Esophagus squamous epithelium (tissue), 5 donors: ENCODE data around the gene BRD1. TPM values are rescaled to one million over a fixed set of nuclear protein-coding genes. Genes with fewer than 3 reads are reported as not detected.

Experiments used
- DNase-seq: peaks from one replicate; lab custom pipeline; 2025; lab: John Stamatoyannopoulos, UW
- H3K27ac ChIP-seq, 4 donors: fragments of 200-600 bp; sonication (generic); one replicate each; pipeline ENCODE4 v1.5.1; 2016 to 2019; ENCODE audit warnings: mild to moderate bottlenecking in 1 of 4
- H3K27me3 ChIP-seq, 4 donors: fragments of 200-600 bp; sonication (generic); 1 replicate in 3 of 4; 2 replicates in 1 of 4; pipeline versions ENCODE4 v1.5.1 to v1.6.0; 2017 to 2021; ENCODE audit warnings: antibody characterized with exemption in 1 of 4
- H3K36me3 ChIP-seq, 3 donors: fragments of 200-600 bp; sonication (generic); one replicate each; pipeline ENCODE4 v1.5.1; 2016 to 2019
- H3K4me1 ChIP-seq, 3 donors: fragments of 200-600 bp; sonication (generic); one replicate each; pipeline ENCODE4 v1.5.1; 2017 to 2019
- H3K4me3 ChIP-seq, 4 donors: fragments of 200-600 bp; sonication (generic); 1 replicate in 3 of 4; 2 replicates in 1 of 4; pipeline ENCODE4 v1.5.1; 2016 to 2019; ENCODE audit warnings: mild to moderate bottlenecking in 2 of 4, moderate library complexity in 1 of 4
- H3K9me3 ChIP-seq, 3 donors: fragments of 200-600 bp; sonication (generic); one replicate each; pipeline ENCODE4 v1.5.1; 2016 to 2019
- CTCF ChIP-seq, 6 experiments: fragments of 450-650 bp in 4 of 6; fragments of 200-600 bp in 2 of 6; sonication (generic) in 2 of 6; IDR thresholded peaks; one replicate each; pipeline ENCODE4 v1.5.1; 2016 to 2019; ENCODE audit warnings: antibody characterized with exemption in 6 of 6, mild to moderate bottlenecking in 4 of 6, moderate library complexity in 4 of 6
- POLR2A ChIP-seq, 4 donors: fragments of 450-650 bp; IDR thresholded peaks; one replicate each; pipeline ENCODE4 v1.6.1; 2017; ENCODE audit warnings: antibody characterized with exemption in 4 of 4, mild to moderate bottlenecking in 4 of 4, moderate library complexity in 3 of 4
- WGBS, 2 donors: methylation state at CpG; one replicate each; pipeline ENCODE4 v1.1.5; 2018; 5-methylcytosine and 5-hydroxymethylcytosine counted together
- intact Hi-C: fragments of 100-400 bp; cut with DNase I; formaldehyde crosslinking; loops from one replicate; pipeline ENCODE4 v1.15.0; 2022
- total RNA-seq, 4 donors: library from RNA; depleted of rRNA; stranded (reverse); fragments of >200 nt; gene quantifications; one replicate each; pipeline ENCODE4 v1.1.0, GENCODE V29; 2016
- donor health status: DM: yes; HTN: yes; CAD: no.

Gene BRD1
- total RNA-seq, 4 donors from 2014 or later = 17.8 to 37.4 (median 29.9) TPM

DNA sequence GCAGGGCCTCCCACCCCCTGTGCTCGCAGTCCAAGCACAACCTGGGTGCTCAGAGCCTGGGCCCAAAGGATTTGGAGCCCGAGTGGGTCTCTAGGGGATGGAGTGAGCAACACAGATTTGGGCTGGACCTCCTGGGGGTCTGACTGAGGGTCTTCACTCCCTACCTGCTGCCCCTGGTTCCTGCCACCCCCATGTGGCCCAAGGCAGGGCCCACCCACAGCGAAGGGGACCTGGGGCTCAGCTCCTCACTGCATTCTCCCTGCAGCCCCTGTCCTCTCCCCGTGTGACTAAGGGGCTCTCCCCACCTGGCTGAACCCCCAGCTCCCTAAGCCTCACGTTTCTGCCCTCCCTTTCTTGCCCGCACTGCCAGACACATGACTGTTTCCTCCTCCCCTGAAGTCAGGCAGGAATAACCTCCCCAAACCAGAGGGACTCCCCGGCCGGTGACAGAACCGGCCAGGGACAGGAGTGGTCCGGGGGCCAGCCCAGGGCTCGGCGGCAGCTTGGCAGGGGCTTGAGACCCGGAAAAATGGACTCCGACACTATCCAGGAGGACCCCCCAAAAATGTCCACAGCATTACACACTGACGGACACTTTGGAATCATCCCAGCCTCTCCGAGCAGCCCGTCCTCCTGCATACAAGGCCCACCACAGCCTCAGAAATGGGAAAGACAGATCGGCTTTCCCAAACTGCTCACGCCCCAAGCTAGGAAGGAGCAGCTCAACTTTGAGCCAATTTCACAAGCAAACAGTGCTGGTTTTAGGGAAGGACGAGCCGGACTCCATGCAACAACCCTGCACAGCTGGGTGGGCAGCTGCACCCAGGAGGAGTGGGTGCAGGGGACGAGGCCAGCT lies 57.8 kb downstream of the BRD1 start:
- intact Hi-C loops = loop anchor here (10.0 kb wide), 2 partner anchors 155 to 265 kb away; no protein-coding TSS in a partner anchor
- no peaks in the 10 kb centered on the region for H3K27me3 ChIP-seq
- no peak overlapping the region for H3K4me3 ChIP-seq
- TF ChIP-seq CTCF (IDR thresholded peaks at IDR 0.05) = no peak
- no peak for TF ChIP-seq POLR2A (IDR thresholded peaks at IDR 0.05)
- peaks cover 0 to 16% (median 8%) of the 10 kb centered on the region in 3 donors for H3K9me3 ChIP-seq
- no peak overlapping the region for H3K27ac ChIP-seq
- no peak for DNase-seq
- H3K36me3 ChIP-seq = peaks cover 7 to 41% (median 13%) of the 10 kb centered on the region in 3 donors
- WGBS, 2 donors = 77 to 87% methylated on average over 3 to 8 of the region's 22 CpGs
- H3K4me1 ChIP-seq = peaks cover 0 to 13% (median 0%) of the 10 kb centered on the region in 3 donors

GRCh38 chr22:49768951-49769690 lies 58.6 kb downstream of the BRD1 start:
- Histone ChIP-seq H3K27me3 (no peaks in the 10 kb centered on the region), H3K4me1 (peaks cover 0 to 13% (median 0%) of the 10 kb centered on the region in 3 donors), H3K27ac (no peak overlapping the region), H3K4me3 (no peak overlapping the region), H3K9me3 (peaks cover 0 to 16% (median 8%) of the 10 kb centered on the region in 3 donors), H3K36me3 (peaks cover 4 to 33% (median 5%) of the 10 kb centered on the region in 3 donors)
- DNase-seq = no peak
- 47 to 73% methylated on average over 5 to 6 of the region's 24 CpGs for WGBS, 2 donors
- TF ChIP-seq CTCF (IDR thresholded peaks at IDR 0.05) = no peak
- intact Hi-C loops = loop anchor here (10.0 kb wide), 1 partner anchor 156 kb away; no protein-coding TSS in a partner anchor

DNA sequence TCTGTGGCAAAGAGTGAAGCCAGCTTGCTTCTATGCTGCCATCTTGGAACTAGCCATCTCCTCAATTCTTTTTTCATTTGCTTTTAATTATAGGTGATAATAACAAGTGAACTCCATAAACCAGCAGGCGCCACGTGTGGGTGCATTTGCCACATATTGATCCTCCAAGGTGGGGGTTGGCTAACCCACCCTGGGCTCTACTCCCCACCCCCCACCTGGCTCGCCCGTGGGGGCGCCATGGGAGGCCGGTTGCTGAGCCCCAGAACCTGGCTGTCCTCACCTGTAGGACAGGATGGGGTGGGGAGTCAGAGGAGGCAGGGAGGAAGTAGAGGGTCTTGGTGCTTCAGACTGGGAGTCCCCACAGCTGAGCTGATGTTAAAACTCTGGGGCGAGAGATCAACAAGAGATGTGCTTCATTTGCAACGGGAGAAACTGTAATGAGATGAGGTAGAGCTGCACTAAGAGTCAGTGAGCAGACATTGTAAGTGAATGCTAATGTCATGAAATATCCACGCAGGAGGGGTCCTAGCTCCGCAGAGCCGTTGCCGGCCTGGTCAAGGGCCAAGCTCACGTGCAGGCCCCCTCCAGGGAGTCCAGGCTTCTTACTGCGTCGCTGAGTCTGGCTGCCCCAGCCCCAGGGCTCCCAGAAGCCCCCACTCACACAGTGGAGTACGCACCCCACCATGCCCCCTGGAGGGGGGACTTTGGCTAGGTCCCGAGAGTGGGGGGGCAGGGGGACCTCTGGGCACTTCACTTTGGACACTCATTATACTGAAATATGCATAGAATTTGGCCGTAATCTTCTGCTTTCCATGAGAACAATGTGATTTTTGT lies 59.4 kb downstream of the BRD1 start:
- DNase-seq = no peak

More for the DNA sequence above, 59.4 kb downstream of the BRD1 start:
- H3K9me3 ChIP-seq = peaks cover 0 to 16% (median 8%) of the 10 kb centered on the region in 3 donors
- 79 to 89% methylated on average over 5 to 6 of the region's 18 CpGs for WGBS, 2 donors
- H3K4me3 ChIP-seq = no peak overlapping the region
- H3K27ac ChIP-seq = no peak overlapping the region
- intact Hi-C loops = loop anchor here (10.0 kb wide), 1 partner anchor 157 kb away; no protein-coding TSS in a partner anchor
- H3K36me3 ChIP-seq = peaks cover 4 to 25% (median 4%) of the 10 kb centered on the region in 3 donors
- peaks cover 0 to 13% (median 0%) of the 10 kb centered on the region in 3 donors for H3K4me1 ChIP-seq
- H3K27me3 ChIP-seq = no peaks in the 10 kb centered on the region
- no peak for TF ChIP-seq POLR2A (IDR thresholded peaks at IDR 0.05)
- TF ChIP-seq CTCF (IDR thresholded peaks at IDR 0.05) = no peak
